Ishikawa (cell line): ENCODE data around the gene SLC10A2.

Experiments
- CEBPB ChIP-seq: IDR thresholded peaks from 2 replicates; pipeline ENCODE4 v1.6.1; 2012
- CREB1 ChIP-seq: IDR thresholded peaks from 2 replicates; pipeline ENCODE4 v1.6.1; 2012; ENCODE audit warnings: low read depth
- NFIC ChIP-seq: IDR thresholded peaks from 2 replicates; pipeline ENCODE4 v1.6.1; 2012
- RAD21 ChIP-seq: IDR thresholded peaks from 2 replicates; pipeline ENCODE4 v1.6.1; 2012; ENCODE audit warnings: low read depth
- TF ChIP-seq, protein P1 (sequence below): IDR thresholded peaks from 2 replicates; pipeline ENCODE4 v1.6.1; 2012; ENCODE audit warnings: low read depth, mild to moderate bottlenecking

DNA sequence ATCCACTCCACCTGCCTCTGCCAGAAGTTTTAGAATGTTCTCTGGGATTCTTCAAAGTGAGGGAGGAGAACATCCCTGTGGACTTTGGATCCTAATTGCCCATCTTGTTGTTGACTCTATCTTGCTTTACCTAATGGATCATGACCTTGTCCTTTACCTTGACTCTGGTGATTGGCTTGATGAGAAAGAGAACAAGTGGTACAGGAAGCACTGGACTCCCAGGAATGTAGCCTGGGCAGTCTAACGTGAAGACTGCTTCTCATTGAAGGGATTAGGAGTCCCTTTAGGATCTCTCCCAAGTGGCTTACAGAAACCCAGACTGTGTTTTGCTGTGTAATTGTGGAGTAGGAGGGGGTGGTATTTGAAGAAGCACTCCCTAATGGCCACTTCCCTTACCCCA is 63.9 kb downstream of the SLC10A2 start:
- TF ChIP-seq CREB1 (no peak), CEBPB (no peak), RAD21 (no peak), NFIC (no peak)
- TF ChIP-seq, protein P1, sequence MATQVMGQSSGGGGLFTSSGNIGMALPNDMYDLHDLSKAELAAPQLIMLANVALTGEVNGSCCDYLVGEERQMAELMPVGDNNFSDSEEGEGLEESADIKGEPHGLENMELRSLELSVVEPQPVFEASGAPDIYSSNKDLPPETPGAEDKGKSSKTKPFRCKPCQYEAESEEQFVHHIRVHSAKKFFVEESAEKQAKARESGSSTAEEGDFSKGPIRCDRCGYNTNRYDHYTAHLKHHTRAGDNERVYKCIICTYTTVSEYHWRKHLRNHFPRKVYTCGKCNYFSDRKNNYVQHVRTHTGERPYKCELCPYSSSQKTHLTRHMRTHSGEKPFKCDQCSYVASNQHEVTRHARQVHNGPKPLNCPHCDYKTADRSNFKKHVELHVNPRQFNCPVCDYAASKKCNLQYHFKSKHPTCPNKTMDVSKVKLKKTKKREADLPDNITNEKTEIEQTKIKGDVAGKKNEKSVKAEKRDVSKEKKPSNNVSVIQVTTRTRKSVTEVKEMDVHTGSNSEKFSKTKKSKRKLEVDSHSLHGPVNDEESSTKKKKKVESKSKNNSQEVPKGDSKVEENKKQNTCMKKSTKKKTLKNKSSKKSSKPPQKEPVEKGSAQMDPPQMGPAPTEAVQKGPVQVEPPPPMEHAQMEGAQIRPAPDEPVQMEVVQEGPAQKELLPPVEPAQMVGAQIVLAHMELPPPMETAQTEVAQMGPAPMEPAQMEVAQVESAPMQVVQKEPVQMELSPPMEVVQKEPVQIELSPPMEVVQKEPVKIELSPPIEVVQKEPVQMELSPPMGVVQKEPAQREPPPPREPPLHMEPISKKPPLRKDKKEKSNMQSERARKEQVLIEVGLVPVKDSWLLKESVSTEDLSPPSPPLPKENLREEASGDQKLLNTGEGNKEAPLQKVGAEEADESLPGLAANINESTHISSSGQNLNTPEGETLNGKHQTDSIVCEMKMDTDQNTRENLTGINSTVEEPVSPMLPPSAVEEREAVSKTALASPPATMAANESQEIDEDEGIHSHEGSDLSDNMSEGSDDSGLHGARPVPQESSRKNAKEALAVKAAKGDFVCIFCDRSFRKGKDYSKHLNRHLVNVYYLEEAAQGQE, result no peak
